ENCODE results near the gene DGCR8.

Gene DGCR8

GRCh38 chr22:20093418-20094196 lies 13.6 kb downstream of the DGCR8 start (continued):
- TF ChIP-seq, protein P1, sequence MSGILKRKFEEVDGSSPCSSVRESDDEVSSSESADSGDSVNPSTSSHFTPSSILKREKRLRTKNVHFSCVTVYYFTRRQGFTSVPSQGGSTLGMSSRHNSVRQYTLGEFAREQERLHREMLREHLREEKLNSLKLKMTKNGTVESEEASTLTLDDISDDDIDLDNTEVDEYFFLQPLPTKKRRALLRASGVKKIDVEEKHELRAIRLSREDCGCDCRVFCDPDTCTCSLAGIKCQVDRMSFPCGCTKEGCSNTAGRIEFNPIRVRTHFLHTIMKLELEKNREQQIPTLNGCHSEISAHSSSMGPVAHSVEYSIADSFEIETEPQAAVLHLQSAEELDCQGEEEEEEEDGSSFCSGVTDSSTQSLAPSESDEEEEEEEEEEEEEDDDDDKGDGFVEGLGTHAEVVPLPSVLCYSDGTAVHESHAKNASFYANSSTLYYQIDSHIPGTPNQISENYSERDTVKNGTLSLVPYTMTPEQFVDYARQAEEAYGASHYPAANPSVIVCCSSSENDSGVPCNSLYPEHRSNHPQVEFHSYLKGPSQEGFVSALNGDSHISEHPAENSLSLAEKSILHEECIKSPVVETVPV (CRISPR knock-in tag; IDR thresholded peaks at IDR 0.05): no peak
- TF ChIP-seq ZNF565 (CRISPR knock-in tag; conservative IDR thresholded peaks at IDR 0.05; ENCODE audit: low read depth) (no peak), ESRRG (CRISPR knock-in tag; IDR thresholded peaks at IDR 0.05) (no peak), ZNF70 (CRISPR knock-in tag; IDR thresholded peaks at IDR 0.05) (no peak), OSR1 (CRISPR knock-in tag; IDR thresholded peaks at IDR 0.05) (no peak)

DNA sequence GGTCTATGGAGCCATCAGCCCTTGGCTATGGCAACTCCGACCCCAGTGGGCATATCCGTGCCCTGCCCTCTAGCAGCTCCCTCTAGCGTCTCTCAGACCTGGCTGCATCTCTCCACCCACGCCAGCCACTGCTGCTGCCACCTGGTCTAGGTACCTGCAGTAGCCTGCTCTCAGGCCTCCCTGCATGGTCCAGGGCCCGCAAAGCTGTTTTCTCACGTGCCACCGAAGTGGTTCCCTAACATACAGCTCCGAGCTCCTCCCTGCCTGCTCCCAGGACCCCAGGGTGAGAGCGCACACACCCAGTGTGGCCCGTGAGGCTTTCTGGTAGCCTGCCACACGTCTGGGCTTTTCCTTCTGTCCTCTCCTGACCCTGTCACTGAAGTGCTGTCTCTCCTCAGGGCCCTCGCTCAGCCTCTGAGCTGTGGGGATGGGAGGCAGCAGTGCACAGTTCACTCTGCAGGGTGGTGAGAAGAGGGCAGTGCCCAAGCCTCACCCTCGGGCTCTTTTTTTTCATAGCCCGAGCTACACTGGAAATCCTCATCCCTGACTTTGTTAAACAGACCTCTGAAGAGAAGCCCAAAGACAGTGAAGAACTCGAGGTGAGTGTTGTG lies 14.3 kb downstream of the DGCR8 start:
- no peak for ATAC-seq
- TF ChIP-seq SNAI2 (CRISPR knock-in tag; IDR thresholded peaks at IDR 0.05) (no peak), ZNF565 (CRISPR knock-in tag; conservative IDR thresholded peaks at IDR 0.05; ENCODE audit: low read depth) (no peak), TOX (CRISPR knock-in tag; IDR thresholded peaks at IDR 0.05; ENCODE audit: borderline replicate concordance) (no peak), ZC3H10 (CRISPR knock-in tag; IDR thresholded peaks at IDR 0.05) (no peak), ZFP3 (CRISPR knock-in tag; IDR thresholded peaks at IDR 0.05) (no peak)

- TF ChIP-seq ZC3H10 (CRISPR knock-in tag; IDR thresholded peaks at IDR 0.05) (no peak), ZFP3 (CRISPR knock-in tag; IDR thresholded peaks at IDR 0.05) (no peak), OSR1 (CRISPR knock-in tag; IDR thresholded peaks at IDR 0.05) (no peak), BACH2 (CRISPR knock-in tag; IDR thresholded peaks at IDR 0.05; ENCODE audit: borderline replicate concordance) (no peak), ZNF565 (CRISPR knock-in tag; conservative IDR thresholded peaks at IDR 0.05; ENCODE audit: low read depth) (no peak), CSDC2 (CRISPR knock-in tag; IDR thresholded peaks at IDR 0.05) (no peak), GLIS3 (CRISPR knock-in tag; IDR thresholded peaks at IDR 0.05) (no peak), ZFP30 (CRISPR knock-in tag; IDR thresholded peaks at IDR 0.05) (no peak), TOX (CRISPR knock-in tag; IDR thresholded peaks at IDR 0.05; ENCODE audit: borderline replicate concordance) (no peak), TCF4 (CRISPR knock-in tag; IDR thresholded peaks at IDR 0.05; ENCODE audit: borderline replicate concordance) (no peak), ARNTL (CRISPR knock-in tag; IDR thresholded peaks at IDR 0.05; ENCODE audit: borderline replicate concordance, low read depth) (no peak), ESRRG (CRISPR knock-in tag; IDR thresholded peaks at IDR 0.05) (no peak), CREB5 (CRISPR knock-in tag; IDR thresholded peaks at IDR 0.05; ENCODE audit: low read depth) (no peak)
- TF ChIP-seq, protein P1 (CRISPR knock-in tag; IDR thresholded peaks at IDR 0.05): no peak
- TF ChIP-seq, protein P2, sequence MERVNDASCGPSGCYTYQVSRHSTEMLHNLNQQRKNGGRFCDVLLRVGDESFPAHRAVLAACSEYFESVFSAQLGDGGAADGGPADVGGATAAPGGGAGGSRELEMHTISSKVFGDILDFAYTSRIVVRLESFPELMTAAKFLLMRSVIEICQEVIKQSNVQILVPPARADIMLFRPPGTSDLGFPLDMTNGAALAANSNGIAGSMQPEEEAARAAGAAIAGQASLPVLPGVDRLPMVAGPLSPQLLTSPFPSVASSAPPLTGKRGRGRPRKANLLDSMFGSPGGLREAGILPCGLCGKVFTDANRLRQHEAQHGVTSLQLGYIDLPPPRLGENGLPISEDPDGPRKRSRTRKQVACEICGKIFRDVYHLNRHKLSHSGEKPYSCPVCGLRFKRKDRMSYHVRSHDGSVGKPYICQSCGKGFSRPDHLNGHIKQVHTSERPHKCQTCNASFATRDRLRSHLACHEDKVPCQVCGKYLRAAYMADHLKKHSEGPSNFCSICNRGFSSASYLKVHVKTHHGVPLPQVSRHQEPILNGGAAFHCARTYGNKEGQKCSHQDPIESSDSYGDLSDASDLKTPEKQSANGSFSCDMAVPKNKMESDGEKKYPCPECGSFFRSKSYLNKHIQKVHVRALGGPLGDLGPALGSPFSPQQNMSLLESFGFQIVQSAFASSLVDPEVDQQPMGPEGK (CRISPR knock-in tag; IDR thresholded peaks at IDR 0.05; ENCODE audit: borderline replicate concordance): no peak
- TF ChIP-seq, protein P3, sequence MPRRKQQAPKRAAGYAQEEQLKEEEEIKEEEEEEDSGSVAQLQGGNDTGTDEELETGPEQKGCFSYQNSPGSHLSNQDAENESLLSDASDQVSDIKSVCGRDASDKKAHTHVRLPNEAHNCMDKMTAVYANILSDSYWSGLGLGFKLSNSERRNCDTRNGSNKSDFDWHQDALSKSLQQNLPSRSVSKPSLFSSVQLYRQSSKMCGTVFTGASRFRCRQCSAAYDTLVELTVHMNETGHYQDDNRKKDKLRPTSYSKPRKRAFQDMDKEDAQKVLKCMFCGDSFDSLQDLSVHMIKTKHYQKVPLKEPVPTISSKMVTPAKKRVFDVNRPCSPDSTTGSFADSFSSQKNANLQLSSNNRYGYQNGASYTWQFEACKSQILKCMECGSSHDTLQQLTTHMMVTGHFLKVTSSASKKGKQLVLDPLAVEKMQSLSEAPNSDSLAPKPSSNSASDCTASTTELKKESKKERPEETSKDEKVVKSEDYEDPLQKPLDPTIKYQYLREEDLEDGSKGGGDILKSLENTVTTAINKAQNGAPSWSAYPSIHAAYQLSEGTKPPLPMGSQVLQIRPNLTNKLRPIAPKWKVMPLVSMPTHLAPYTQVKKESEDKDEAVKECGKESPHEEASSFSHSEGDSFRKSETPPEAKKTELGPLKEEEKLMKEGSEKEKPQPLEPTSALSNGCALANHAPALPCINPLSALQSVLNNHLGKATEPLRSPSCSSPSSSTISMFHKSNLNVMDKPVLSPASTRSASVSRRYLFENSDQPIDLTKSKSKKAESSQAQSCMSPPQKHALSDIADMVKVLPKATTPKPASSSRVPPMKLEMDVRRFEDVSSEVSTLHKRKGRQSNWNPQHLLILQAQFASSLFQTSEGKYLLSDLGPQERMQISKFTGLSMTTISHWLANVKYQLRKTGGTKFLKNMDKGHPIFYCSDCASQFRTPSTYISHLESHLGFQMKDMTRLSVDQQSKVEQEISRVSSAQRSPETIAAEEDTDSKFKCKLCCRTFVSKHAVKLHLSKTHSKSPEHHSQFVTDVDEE (CRISPR knock-in tag; IDR thresholded peaks at IDR 0.05): no peak
- ATAC-seq: no peak
Measured at GRCh38 chr22:20095521-20095920, 15.5 kb downstream of the DGCR8 start.

Measured in SK-N-SH treated with all-trans-retinoic acid at 6 μM for 48 hours (cell line).